A673 (cell line): Measurements from ENCODE around the gene ZNF488.

ENCODE experiments used
- EZH2 ChIP-seq: fragments of 200-600 bp; sonication (generic); IDR thresholded peaks from 2 replicates; pipeline ENCODE4 v1.6.1; 2017; ENCODE audit warnings: borderline replicate concordance, low read depth, mild to moderate bottlenecking, mixed read lengths, antibody characterized with exemption, low read length; ENCODE audit not compliant: poor library complexity, severe bottlenecking
- TF ChIP-seq, protein P1 (sequence below): fragments of 300-800, 200-600 bp; sonication (generic); conservative IDR thresholded peaks from 2 replicates; pipeline ENCODE4 v1.5.1; 2017; ENCODE audit warnings: low read depth, mild to moderate bottlenecking, antibody characterized with exemption, low read length, moderate library complexity, mixed read lengths

DNA sequence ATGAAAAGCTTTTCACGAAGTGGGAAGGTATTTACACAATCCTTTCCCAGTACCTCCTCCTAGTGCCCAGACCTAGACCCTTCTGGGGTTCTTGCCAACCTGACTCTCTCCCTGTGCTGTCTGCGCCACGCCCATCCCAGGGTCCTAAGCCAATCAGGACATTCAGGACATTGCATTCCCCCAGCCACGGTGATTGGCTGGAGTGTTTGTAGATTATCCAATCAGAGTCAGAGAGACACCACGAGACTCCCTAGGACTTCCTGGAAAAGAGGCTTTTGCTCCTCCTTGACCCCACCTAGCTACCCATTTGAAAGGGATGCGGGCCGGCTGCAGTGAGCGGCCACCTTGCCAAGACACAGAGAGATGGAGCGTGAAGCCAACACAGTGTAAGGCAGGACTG is 65.4 kb downstream of the ZNF488 start:
- TF ChIP-seq, protein P1, sequence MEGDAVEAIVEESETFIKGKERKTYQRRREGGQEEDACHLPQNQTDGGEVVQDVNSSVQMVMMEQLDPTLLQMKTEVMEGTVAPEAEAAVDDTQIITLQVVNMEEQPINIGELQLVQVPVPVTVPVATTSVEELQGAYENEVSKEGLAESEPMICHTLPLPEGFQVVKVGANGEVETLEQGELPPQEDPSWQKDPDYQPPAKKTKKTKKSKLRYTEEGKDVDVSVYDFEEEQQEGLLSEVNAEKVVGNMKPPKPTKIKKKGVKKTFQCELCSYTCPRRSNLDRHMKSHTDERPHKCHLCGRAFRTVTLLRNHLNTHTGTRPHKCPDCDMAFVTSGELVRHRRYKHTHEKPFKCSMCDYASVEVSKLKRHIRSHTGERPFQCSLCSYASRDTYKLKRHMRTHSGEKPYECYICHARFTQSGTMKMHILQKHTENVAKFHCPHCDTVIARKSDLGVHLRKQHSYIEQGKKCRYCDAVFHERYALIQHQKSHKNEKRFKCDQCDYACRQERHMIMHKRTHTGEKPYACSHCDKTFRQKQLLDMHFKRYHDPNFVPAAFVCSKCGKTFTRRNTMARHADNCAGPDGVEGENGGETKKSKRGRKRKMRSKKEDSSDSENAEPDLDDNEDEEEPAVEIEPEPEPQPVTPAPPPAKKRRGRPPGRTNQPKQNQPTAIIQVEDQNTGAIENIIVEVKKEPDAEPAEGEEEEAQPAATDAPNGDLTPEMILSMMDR = no peak
- TF ChIP-seq EZH2 = no peak
